Cardiac fibroblast (primary cell): Measurements from ENCODE around the gene MTARC2.

Experiments
- DNase-seq, 2 donors: peaks; one replicate each; pipeline versions ENCODE4 v3.0.0 to v3.0.0-alpha.2; 2010; ENCODE audit warnings: low read depth in 2 of 2
- H3K4me3 ChIP-seq, 2 donors: replicated peaks in 1 of 2; 1 replicate in 1 of 2; 2 replicates in 1 of 2; pipeline ENCODE4 v1.5.1; 2011; ENCODE audit warnings: low read depth in 2 of 2, low read length in 2 of 2, mild to moderate bottlenecking in 2 of 2, moderate library complexity in 1 of 2
- TF ChIP-seq, protein P1 (sequence below): IDR thresholded peaks from one replicate; pipeline ENCODE4 v1.5.1; 2011; ENCODE audit warnings: low read depth, mild to moderate bottlenecking, low read length, inconsistent platforms

MTARC2 gene

DNA sequence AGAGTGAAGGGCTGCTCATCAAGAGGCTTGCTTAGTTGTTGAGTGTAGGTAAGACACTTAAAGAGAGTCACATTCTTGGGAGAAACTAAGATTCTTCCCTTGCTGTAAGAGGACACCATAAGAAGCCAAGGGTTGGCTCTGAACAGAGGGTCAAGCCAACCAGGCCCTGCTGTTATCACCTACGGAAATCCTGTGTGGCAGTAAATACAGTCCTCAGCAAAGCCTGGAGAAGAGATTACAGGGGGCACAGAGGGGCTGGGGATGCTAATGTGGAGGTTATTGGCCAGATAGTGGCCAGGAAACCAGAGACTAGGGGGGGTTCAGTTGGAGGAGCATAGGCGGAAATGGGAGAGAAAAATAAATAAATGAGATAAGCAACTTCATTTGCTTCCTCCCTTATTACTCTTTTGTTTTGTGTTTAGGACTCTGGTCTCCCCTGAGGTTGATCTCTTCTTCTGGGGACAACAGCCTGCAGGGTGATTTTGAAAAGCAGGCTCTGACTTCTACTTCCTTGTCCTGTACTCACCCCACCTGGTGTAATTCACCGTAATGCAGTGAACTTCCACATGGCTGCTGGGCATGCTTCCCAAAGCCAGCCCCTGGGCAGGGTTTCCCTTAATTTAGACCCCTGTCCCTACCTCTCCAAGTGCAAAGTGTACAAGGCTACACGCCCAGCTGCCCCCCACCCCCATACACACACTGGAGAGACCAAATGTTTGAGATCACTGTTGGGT is 79.5 kb downstream of the MTARC2 start:
- H3K4me3 ChIP-seq: no peak overlapping the region
- TF ChIP-seq, protein P1, sequence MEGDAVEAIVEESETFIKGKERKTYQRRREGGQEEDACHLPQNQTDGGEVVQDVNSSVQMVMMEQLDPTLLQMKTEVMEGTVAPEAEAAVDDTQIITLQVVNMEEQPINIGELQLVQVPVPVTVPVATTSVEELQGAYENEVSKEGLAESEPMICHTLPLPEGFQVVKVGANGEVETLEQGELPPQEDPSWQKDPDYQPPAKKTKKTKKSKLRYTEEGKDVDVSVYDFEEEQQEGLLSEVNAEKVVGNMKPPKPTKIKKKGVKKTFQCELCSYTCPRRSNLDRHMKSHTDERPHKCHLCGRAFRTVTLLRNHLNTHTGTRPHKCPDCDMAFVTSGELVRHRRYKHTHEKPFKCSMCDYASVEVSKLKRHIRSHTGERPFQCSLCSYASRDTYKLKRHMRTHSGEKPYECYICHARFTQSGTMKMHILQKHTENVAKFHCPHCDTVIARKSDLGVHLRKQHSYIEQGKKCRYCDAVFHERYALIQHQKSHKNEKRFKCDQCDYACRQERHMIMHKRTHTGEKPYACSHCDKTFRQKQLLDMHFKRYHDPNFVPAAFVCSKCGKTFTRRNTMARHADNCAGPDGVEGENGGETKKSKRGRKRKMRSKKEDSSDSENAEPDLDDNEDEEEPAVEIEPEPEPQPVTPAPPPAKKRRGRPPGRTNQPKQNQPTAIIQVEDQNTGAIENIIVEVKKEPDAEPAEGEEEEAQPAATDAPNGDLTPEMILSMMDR: no peak
- DNase-seq: no peak

GRCh38 chr1:220828179-220828490 is 80.0 kb downstream of the MTARC2 start:
- H3K4me3 ChIP-seq: no peak overlapping the region
- no peak for DNase-seq
- TF ChIP-seq, protein P1: no peak

DNA sequence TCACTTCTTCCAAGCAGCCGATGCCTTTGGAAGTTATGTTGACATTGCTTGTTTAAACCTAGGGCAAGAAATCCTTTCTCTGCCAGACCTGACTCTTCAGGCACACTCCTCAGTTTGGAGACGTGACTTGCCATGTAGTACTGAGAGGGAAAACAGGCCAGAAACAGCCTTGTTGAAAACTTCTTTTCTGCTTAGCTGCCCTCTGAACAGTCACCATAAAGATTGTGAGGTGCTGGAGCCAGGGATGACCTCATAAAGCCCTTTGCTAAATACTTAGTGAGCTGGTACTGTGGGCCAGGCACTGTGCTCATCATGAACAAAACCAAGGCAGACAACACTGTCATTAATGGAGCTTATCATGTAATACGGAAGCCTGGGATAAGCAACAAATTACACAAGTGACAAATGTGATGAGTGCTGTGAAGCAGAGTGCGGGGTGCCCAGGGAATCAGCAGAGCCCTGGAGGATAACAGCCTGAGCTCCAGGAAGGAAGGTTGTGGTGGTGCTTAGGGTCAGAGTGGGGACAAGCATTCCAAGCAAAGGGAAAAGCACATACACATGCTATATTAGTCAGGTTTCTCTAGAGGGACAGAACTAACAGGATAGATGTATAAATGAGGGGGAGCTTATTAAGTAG is 80.9 kb downstream of the MTARC2 start:
- H3K4me3 ChIP-seq: no peak overlapping the region
- no peak for DNase-seq
- TF ChIP-seq, protein P1: no peak

GRCh38 chr1:220833436-220833835 is 85.3 kb downstream of the MTARC2 start:
- no peak overlapping the region for H3K4me3 ChIP-seq
- TF ChIP-seq, protein P1: no peak
- DNase-seq: no peak
